Gastrocnemius medialis (tissue), 4 donors: Measurements from ENCODE around the gene HDAC4.

Experiments
- POLR2A ChIP-seq, 2 donors: fragments of 450-650 bp; IDR thresholded peaks; one replicate each; pipeline ENCODE4 v1.6.1; 2017; ENCODE audit warnings: antibody characterized with exemption in 2 of 2, mild to moderate bottlenecking in 2 of 2, moderate library complexity in 2 of 2
- TF ChIP-seq, protein P1 (sequence below), 5 experiments: fragments of 450-650 bp in 3 of 5; fragments of 200-600 bp in 2 of 5; sonication (generic) in 2 of 5; IDR thresholded peaks in 4 of 5; conservative IDR thresholded peaks in 1 of 5; 1 replicate in 4 of 5; 2 replicates in 1 of 5; pipeline ENCODE4 v1.5.1; 2016 to 2019; ENCODE audit warnings: antibody characterized with exemption in 5 of 5, mild to moderate bottlenecking in 3 of 5, moderate library complexity in 3 of 5

DNA sequence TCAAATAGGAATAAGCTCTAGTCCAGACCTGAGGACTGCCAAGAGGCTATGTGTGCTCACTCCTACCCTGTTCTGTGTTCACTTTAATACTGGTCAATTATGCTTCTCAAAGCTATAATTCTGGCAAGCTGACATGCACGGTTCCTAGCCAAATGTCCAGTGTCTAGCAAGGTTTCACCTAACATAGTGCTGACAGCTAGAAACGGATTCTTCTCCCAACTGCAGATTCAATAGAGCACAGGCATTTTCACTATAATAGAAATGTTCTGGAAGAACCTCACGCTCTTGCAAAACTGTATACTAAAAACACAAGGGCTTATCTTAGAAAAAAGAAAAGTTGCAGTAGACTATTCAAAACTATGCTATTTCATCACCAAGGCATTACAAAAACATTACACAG is 45.1 kb downstream of the HDAC4 start:
- no peak for TF ChIP-seq POLR2A (IDR thresholded peaks at IDR 0.05)
- TF ChIP-seq, protein P1, sequence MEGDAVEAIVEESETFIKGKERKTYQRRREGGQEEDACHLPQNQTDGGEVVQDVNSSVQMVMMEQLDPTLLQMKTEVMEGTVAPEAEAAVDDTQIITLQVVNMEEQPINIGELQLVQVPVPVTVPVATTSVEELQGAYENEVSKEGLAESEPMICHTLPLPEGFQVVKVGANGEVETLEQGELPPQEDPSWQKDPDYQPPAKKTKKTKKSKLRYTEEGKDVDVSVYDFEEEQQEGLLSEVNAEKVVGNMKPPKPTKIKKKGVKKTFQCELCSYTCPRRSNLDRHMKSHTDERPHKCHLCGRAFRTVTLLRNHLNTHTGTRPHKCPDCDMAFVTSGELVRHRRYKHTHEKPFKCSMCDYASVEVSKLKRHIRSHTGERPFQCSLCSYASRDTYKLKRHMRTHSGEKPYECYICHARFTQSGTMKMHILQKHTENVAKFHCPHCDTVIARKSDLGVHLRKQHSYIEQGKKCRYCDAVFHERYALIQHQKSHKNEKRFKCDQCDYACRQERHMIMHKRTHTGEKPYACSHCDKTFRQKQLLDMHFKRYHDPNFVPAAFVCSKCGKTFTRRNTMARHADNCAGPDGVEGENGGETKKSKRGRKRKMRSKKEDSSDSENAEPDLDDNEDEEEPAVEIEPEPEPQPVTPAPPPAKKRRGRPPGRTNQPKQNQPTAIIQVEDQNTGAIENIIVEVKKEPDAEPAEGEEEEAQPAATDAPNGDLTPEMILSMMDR (IDR thresholded peaks at IDR 0.05 in 4 of 5, conservative IDR thresholded peaks at IDR 0.05 in 1 of 5): no peak
